ENCODE data around the gene EXPH5.

EXPH5 gene

GRCh38 chr11:108561535-108561991 lies 32.0 kb downstream of the EXPH5 start:
- no peak for DNase-seq

GRCh38 chr11:108559904-108560303 lies 33.7 kb downstream of the EXPH5 start:
- DNase-seq, result no peak

- DNase-seq, result no peak
Observed at GRCh38 chr11:108559340-108559739, 34.2 kb downstream of the EXPH5 start.

GRCh38 chr11:108558222-108558621 lies 35.3 kb downstream of the EXPH5 start:
- DNase-seq, result no peak

GRCh38 chr11:108556019-108556418 lies 37.5 kb downstream of the EXPH5 start:
- DNase-seq, result no peak

GRCh38 chr11:108551651-108552462 lies 41.7 kb downstream of the EXPH5 start:
- no peak for DNase-seq

GRCh38 chr11:108549319-108549885 lies 44.2 kb downstream of the EXPH5 start:
- DNase-seq, result no peak

- no peak for DNase-seq
Observed at GRCh38 chr11:108545909-108546501, 47.6 kb downstream of the EXPH5 start.

GRCh38 chr11:108543316-108543964 lies 50.1 kb downstream of the EXPH5 start:
- no peak for DNase-seq

- no peak for DNase-seq
Observed at GRCh38 chr11:108541531-108541930, 52.0 kb downstream of the EXPH5 start.

GRCh38 chr11:108538502-108538901 lies 55.1 kb downstream of the EXPH5 start:
- no peak for DNase-seq

GRCh38 chr11:108538022-108538424 lies 55.5 kb downstream of the EXPH5 start:
- no peak for DNase-seq

GRCh38 chr11:108536783-108537182 lies 56.8 kb downstream of the EXPH5 start:
- no peak for DNase-seq

GRCh38 chr11:108535384-108535955 lies 58.1 kb downstream of the EXPH5 start:
- no peak for DNase-seq

- no peak for DNase-seq
Observed at GRCh38 chr11:108534274-108534882, 59.2 kb downstream of the EXPH5 start.

- DNase-seq, result no peak
Observed at GRCh38 chr11:108530426-108530825, 63.1 kb downstream of the EXPH5 start.

GRCh38 chr11:108527382-108527781 lies 66.2 kb downstream of the EXPH5 start:
- no peak for DNase-seq

GRCh38 chr11:108525161-108525560 lies 68.4 kb downstream of the EXPH5 start:
- DNase-seq, result no peak

GRCh38 chr11:108524422-108524821 lies 69.1 kb downstream of the EXPH5 start:
- no peak for DNase-seq

GRCh38 chr11:108522318-108522717 lies 71.2 kb downstream of the EXPH5 start:
- DNase-seq, result no peak

GRCh38 chr11:108518581-108518980 lies 75.0 kb downstream of the EXPH5 start:
- no peak for DNase-seq

GRCh38 chr11:108516125-108516524 lies 77.4 kb downstream of the EXPH5 start:
- DNase-seq, result no peak

GRCh38 chr11:108512708-108513107 lies 80.9 kb downstream of the EXPH5 start:
- DNase-seq, result no peak
